HL-60 (cell line): Measurements from ENCODE around the gene ESCO1.

Source experiments
- SPI1 ChIP-seq: IDR thresholded peaks from 2 replicates; pipeline ENCODE4 v1.6.1; 2012; ENCODE audit warnings: low read depth, mild to moderate bottlenecking, borderline replicate concordance
- TF ChIP-seq, protein P1 (sequence below): IDR thresholded peaks from one replicate; pipeline ENCODE4 v1.5.1; 2011; ENCODE audit warnings: low read length, control low read depth, inconsistent platforms; ENCODE audit not compliant: insufficient read depth

DNA sequence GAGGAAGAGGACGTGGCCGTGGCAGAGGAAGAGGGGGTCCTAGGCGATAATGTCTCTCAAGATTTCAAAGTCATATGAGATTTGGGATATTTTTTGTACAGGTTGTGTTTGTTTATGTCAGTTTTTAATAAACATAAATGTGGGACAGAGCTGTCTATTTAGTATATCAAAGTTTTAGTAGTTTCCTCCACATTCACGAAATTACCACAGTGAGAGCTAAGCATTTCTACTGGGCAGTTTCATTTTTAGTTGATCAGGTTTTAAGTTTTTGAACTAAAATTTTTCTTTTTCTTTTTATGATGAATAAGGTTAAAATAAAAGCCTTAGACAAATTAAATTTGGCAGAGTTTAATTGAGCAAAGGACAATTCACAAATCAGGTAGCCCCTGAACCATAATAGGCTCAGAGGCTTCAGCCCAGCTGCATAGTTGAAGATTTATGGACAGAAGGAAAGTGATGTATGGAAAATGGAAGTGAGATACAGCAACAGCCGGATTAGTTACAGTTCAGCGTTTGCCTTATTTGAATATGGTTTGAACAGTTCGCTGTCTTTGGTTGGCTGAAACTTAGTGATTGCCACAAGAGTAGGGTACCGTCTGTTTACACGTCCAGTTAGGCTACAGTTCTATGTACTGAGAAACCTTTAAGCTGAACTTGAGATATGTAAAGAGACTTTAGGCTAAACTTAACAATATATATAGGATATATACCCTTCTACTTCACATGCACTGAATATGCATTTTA lies 28.8 kb upstream of the ESCO1 start:
- TF ChIP-seq, protein P1, sequence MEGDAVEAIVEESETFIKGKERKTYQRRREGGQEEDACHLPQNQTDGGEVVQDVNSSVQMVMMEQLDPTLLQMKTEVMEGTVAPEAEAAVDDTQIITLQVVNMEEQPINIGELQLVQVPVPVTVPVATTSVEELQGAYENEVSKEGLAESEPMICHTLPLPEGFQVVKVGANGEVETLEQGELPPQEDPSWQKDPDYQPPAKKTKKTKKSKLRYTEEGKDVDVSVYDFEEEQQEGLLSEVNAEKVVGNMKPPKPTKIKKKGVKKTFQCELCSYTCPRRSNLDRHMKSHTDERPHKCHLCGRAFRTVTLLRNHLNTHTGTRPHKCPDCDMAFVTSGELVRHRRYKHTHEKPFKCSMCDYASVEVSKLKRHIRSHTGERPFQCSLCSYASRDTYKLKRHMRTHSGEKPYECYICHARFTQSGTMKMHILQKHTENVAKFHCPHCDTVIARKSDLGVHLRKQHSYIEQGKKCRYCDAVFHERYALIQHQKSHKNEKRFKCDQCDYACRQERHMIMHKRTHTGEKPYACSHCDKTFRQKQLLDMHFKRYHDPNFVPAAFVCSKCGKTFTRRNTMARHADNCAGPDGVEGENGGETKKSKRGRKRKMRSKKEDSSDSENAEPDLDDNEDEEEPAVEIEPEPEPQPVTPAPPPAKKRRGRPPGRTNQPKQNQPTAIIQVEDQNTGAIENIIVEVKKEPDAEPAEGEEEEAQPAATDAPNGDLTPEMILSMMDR = no peak
- no peak for TF ChIP-seq SPI1
